DMS114 treated with DMSO at 0.1 percent for 48 hours (cell line): ENCODE results near the gene MLLT10.

Experiments
- DNase-seq: peaks from one replicate; lab custom pipeline; 2025; ENCODE audit not compliant: unreplicated experiment; lab: John Stamatoyannopoulos, UW

Gene MLLT10

GRCh38 chr10:21501091-21501490 is 32.9 kb upstream of the MLLT10 start:
- no peak for DNase-seq

GRCh38 chr10:21501731-21502347 is 32.2 kb upstream of the MLLT10 start:
- DNase-seq, result no peak

GRCh38 chr10:21502348-21502740 is 31.7 kb upstream of the MLLT10 start:
- no peak for DNase-seq

DNA sequence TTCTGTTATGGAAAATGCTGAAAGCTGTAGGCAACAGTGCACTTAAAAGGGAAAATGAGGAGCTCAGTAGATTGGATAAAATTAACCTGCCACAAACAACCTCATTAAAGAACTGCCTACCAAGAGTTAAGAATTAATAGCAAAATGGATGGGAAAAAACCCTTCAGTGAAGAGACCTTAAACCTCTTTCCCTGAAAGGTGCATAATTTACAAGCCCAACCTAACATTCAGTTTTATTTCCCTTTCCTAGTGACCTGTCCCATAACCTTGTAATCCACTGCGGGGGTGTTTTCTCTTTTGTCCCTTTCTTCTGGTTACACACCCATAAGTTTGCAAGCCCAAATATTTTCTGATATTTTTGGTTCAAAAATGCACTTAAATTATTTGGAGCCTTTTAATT is 30.5 kb upstream of the MLLT10 start:
- no peak for DNase-seq

DNA sequence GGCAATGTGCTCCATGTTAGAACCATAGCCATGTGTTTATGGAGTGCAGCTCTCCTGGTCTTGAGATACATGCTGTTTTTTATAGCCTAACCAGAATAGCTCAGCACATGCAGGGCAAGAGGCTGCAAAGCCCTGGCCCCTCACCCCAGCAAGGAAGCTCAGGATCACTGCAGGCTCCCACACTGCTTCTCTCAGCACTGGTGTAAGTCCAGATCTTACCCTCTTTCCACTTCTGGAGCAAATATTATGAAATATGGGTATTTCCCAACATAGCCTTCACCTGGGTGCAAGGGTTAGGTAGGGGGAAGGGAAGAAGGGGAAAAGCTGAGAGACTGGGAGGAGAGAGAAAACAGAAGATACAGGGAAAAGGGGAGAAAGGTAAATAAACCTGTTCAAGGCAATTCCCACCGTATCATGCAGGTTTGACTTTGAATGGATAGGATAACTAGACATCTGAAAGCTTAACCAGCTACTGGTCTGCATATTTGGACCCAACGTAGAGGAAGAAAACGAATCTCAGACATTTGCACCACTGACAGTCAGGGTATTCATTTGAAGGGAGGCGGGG is 28.2 kb upstream of the MLLT10 start:
- no peak for DNase-seq

- DNase-seq, result no peak
Measured at GRCh38 chr10:21506351-21506750, 27.7 kb upstream of the MLLT10 start.

GRCh38 chr10:21507150-21507549 is 26.9 kb upstream of the MLLT10 start:
- DNase-seq, result no peak

- DNase-seq, result no peak
Measured at GRCh38 chr10:21508706-21509331, 25.2 kb upstream of the MLLT10 start.

- no peak for DNase-seq
Measured at GRCh38 chr10:21509341-21510240, 24.4 kb upstream of the MLLT10 start.

DNA sequence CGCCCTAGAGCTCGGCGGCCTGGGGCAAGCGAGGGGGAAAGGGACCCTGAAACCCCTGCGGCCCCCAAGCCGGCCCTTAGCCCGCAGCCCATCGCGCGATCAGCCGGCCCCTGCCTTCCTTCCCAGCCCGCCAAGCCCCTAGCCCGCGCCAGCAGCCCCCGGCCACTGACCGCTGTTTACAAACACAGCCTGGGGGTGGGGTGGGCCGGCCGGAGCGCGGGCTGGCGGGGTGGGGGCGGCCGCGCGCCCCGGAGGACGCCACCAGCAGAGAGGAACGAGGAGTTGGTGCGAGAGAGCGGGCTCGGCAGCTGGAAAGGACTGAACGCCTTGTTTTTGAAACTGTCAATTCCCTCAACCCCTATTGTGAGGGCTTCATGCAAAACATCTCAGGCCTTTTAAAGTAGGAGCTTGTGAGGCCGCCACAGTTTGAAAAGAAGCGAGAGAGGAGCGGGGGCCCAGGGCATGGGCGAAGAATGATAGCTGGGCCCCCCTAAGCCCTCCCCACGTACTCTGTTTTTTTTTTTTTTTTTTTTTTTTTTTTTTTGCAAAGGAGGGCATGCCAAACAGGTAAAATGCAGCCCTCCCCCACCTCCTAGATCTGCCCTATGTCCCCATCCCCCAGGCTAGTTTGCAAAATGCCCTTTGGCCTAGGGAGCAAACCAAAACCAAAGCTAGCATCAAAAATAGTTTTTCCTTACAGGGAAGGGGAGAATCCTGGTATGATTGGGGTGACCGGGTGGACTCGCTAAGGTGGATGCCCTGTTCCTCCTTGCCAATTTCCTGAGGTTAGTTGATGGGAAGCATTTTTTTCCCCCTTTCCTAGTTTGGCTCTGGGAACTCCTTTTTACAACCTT is 23.6 kb upstream of the MLLT10 start:
- DNase-seq, result no peak

DNA sequence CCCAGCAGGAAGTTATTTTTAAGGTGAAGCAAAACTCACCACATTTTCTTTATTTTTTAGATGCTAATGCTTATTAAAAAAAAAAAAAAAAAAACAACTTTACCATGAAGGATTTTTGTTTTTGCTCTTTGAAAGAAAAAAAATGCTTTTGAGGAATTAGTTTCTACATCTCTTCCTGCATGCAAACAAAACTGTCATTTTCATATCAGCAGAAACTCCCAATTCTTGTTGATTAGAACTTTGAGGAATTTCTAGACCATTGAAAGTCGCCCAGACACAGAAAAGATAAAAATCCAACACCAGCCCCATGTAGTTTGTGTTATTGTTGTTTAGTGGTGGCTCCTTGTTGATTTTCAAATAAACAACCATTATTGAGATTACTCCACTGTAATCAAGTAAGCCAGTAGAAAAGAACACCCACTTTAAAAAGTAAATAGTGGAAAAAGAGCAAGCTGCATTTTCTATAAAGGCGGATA is 22.9 kb upstream of the MLLT10 start:
- no peak for DNase-seq

- DNase-seq, result no peak
Measured at GRCh38 chr10:21511946-21512572, 22.0 kb upstream of the MLLT10 start.

DNA sequence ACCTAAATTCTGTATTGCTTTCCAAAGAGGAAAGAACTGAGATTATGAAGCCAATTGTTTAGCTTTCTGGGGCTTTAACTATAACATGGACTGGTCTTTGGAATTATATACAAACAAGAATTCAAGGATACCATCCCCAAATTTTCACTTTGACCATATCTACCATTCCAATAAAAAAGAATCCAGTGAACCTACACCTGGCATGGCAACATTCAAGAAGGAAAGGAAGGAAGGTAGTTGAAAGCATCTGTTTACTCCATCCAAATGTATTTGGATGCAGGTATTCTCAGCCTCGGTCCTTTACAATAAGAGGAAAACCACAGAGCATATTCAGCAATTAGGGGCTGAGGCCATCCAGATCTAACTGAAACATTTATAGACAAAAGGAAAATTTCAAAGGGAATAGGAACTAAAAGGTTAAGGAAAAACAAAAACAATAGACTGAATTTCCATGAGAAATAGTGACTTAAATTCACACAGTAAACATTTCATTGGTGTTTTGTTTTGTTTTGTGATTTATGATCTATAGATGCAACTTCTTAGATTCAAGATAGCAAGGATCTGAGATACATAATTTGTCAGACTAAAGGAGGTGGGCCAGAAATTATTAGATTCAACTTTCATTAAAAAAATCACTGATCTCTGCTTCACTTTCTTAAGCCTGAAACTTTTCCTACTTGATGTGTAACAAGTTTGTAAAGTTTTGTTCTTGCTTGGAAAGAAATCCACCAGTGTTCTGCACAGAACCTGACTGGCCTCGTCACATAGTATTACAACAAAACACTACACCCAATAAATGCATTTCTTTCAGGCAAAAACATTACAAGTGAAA is 21.2 kb upstream of the MLLT10 start:
- DNase-seq, result no peak

- no peak for DNase-seq
Measured at GRCh38 chr10:21513405-21513788, 20.6 kb upstream of the MLLT10 start.

DNA sequence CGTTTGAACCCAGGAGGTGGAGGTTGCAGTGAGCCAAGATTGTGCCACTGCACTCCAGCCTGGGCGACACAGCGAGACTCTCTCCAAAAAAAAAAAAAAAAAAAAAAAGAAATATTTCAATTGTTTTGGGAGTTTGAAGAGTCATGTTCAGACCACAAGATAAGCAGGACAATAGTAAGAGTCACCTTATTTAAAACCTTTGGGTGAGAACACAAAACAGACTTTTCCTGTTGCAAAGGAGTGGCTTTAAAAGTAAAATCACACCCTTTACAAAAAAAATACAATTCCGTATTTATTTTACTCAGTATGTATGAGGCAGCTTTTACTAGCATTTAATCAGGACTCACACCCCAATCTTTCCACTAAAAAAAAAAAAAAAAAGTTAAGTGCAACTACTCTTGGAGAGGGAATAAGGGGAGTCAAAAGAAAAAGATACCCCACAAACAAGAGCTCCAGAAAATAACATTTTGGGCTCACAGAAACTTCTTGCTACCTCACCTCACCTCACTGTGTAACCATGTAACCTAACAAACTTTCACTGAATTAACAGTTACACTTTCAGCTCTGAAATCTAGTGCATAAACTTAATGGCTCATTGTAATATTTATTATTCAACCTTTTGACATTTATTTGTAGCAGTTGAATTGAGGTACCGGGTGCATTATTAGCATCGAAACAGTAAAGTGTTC is 19.8 kb upstream of the MLLT10 start:
- no peak for DNase-seq

GRCh38 chr10:21514818-21515351 is 19.1 kb upstream of the MLLT10 start:
- no peak for DNase-seq

GRCh38 chr10:21515361-21516241 is 18.4 kb upstream of the MLLT10 start:
- no peak for DNase-seq
